Amniotic stem cell (primary cell): ENCODE data around the gene CERS3.

Experiments
- DNase-seq: peaks from one replicate; lab custom pipeline; 2025; lab: John Stamatoyannopoulos, UW

The CERS3 gene

DNA sequence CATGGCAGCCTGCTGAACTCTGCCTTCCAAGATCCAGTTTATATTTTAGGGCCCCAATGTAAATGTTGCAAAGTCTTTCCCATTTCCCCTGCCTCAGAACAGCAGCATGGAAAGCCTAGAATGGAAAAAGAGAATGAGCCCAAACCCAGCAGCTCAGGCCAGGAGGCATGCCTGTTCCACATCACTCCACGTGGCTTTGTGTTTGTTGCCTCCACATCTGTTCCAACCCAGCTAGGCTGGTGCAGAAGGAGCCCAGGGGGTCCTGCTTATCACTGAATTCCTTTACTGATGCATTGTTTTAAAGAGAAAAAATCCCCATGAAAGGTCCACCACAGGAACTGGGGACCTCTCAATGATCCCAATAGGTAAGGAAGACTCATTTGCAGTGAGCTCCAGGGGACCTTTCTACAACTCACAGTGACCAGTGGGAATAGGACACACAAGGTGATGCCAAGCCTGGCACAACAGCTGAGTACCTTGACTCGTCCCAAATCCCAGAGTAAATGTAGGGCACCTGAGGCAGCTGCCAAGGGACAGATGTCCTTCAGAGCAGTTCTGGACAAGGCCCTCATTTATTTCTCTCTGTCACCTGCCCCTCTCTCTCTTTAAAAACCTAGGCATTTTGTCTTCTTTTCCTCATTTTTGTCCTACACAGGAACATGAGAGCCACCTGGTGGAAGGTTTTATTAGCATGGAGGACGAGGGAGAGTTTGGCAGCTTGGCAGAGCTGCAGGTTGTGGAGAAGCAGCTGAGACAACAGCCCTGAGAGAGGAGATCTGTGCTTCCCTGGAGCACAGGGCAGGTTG is 145.2 kb downstream of the CERS3 start:
- no peak for DNase-seq

DNA sequence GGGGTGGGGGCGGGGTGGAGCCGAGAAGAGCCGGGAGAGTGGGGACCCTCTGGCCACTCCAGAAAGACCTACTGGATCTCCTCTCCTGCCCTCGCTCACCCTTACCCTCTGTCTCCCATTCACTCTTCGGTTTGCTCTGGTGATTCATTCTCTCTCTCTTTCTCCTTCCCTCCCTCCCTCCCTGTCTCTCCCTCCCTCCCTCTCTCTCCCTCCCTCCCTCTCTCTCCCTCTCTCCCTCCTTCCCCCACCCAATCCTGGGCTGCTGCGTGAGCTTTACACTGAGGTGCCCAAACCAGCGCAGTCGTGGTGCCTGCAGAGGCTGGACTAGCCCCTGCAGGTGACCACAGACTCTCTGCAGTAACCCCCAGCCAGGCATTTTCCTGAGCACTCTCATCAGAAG is 154.8 kb downstream of the CERS3 start:
- DNase-seq = no peak

DNA sequence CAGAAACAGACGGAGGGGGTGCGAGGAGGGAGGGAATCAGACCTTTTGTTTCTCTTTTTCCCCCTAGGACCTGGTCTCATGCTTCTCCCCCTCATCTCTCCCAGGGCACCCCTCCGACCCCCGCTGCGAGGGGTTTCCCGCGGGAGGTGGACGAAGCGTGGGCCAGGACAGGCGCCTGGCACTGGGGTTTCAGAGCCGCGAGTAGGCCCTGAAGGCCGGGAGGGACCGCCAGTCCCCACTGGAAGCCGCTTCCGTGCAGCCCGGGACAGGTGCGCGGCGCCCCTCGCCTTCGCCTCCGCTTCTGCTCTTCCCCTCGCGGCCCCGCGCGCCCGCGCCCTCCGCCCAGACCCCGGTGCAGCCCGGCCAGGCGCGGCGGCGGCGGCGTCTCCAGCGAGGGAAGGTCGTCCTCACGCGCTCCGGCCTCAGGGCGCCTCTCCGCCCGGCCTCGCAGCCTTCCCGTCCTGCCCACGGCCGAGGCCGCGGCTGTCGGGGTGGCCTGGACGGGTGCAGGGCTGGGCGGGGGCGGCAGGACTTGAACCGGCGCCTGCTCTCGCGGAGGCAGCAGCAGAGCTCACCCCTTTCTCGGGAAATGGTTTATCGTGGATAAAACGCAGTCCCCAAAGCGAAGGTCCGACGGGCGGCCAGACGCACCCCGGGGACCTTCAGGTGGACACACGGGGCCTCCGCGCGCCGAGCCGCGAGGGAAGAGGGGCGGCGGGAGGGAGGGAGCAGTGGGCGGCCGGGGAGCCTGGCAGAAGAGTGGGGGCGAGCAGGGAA is 155.4 kb downstream of the CERS3 start:
- DNase-seq = no peak

DNA sequence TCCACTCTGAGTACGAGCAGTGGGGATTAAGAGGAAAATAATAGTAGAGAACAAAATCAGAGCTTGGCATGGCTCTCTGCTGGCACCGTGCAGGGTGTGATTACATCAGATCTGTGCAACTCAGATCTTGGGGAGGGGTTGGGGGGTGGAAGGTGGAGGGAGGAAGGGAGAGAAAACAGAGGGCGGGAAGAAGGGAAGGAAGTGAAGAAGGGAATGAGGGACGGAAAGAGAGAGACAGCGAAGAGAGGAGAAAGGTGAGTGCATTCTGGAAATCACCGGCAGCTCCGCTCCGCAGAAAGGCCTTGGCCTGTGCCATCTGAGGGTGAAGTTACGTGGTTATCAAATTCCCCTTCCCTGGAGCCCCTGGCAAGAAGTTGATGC is 156.0 kb downstream of the CERS3 start:
- no peak for DNase-seq

DNA sequence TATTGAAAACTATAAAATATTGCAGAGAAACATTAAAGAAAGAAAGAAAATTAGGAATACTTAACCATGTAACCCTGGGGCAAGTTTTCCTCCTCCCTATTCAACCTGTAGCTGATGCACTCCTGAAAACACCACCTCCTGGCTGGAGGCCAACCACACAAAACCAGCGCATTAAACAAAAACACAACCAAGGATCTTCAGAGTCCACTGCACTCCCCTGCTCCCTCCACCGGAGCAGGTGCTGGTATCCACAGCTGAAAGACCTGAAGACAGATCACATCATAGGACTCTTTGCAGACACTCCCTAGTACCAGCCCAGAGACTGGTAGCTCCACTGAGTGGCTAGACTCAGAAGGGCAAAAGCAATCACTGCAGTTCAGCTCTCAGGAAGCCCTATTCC is 173.4 kb downstream of the CERS3 start:
- no peak for DNase-seq

DNA sequence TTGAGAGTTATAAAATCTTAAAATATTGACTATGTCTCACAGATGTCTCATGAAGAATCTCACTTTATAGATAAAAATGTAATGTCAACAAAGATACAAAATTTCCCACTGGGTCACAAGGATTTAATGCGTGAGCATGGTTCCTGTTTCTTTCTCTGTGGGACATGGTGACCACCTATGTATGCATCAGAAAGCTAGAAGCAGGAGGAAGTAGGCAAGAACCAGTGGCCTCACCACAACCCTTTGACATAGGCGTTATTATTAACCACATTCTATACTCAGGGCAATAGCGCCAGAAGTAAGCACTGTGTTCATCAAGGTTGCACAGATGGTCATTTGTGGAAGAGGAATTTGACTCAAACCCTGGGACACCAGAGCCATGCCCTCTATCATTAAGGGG is 175.3 kb downstream of the CERS3 start:
- DNase-seq = no peak

DNA sequence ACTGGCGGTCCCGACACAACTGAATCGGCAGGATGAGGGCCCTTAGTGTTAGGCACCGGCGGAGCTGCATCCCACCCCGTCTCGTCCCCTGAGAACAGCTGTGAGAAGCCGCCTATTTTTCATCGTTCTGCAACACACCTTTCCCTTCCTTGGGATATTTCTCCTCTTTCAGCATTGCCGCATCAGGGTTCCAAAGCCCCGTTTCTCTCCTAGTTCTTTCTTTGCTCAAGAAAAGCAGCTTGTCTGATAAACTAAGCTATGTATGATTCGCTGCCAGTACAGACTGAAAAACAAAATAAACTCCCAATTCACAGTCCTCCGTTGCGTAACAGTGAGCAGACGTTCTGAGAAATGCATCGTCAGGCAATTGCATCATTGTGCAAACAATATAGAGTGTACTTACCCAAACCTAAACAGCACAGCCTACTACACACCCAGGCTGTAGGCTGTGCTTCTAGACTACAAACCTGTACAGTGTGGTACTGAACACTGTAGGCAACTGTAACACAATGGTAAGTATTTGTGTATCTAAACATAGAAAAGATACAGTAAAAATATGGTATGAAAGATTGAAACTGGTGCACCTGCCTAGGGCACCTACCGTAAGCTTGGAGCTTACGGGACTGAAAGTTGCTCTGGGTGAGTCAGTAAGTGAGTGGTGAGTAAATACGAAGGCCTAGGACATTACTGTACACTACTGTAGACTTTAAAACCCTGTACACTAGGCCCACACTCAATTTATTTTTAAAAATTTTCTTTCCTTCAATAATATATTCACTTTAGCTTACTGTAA is 178.1 kb downstream of the CERS3 start:
- DNase-seq = no peak
